Mesendoderm (in vitro differentiated cells): ENCODE measurements around the gene HDAC7.

Experiments
- DNase-seq: peaks from one replicate; pipeline ENCODE4 v3.0.0; 2013
- H2AK5ac ChIP-seq: 2 replicates; pipeline ENCODE4 v1.6.1; 2013; ENCODE audit warnings: low read length, inconsistent platforms
- H2BK120ac ChIP-seq: 2 replicates; pipeline ENCODE4 v1.6.1; 2013; ENCODE audit warnings: low read depth, mild to moderate bottlenecking, low read length, moderate library complexity, mixed read lengths
- H2BK15ac ChIP-seq: replicated peaks from 2 replicates; pipeline ENCODE4 v1.6.1; 2013; ENCODE audit warnings: low read depth, mild to moderate bottlenecking, moderate library complexity
- H2BK5ac ChIP-seq: 2 replicates; pipeline ENCODE4 v1.6.1; 2013; ENCODE audit warnings: low read length, inconsistent platforms
- H3K18ac ChIP-seq: 2 replicates; pipeline ENCODE4 v1.6.1; 2013; ENCODE audit warnings: mild to moderate bottlenecking, low read length, mixed read lengths
- H3K23ac ChIP-seq: one replicate; pipeline ENCODE4 v1.6.1; 2013; ENCODE audit warnings: low read length
- H3K27ac ChIP-seq: 2 replicates; pipeline ENCODE4 v1.5.1; 2013; ENCODE audit warnings: low read depth, mild to moderate bottlenecking, inconsistent platforms, low read length, moderate library complexity
- H3K27me3 ChIP-seq: 2 replicates; pipeline ENCODE4 v1.6.1; 2013; ENCODE audit warnings: low read length, control low read depth, mild to moderate bottlenecking, inconsistent platforms; ENCODE audit not compliant: insufficient read depth, poor library complexity
- H3K36me3 ChIP-seq: 2 replicates; pipeline ENCODE4 v1.6.1; 2013; ENCODE audit warnings: low read length, inconsistent platforms; ENCODE audit not compliant: control insufficient read depth, insufficient read depth
- H3K4ac ChIP-seq: one replicate; pipeline ENCODE4 v1.6.1; 2013; ENCODE audit warnings: low read depth, mild to moderate bottlenecking, low read length, moderate library complexity
- H3K4me1 ChIP-seq: 2 replicates; pipeline ENCODE4 v1.6.1; 2013; ENCODE audit warnings: low read depth, low read length, inconsistent platforms; ENCODE audit not compliant: control insufficient read depth
- H3K4me2 ChIP-seq: 2 replicates; pipeline ENCODE4 v1.6.1; 2013; ENCODE audit warnings: low read length
- H3K4me3 ChIP-seq: 2 replicates; pipeline ENCODE4 v1.5.1; 2013; ENCODE audit warnings: mild to moderate bottlenecking, low read length
- H3K56ac ChIP-seq: one replicate; pipeline ENCODE4 v1.6.1; 2013; ENCODE audit warnings: low read length
- H3K79me1 ChIP-seq: 2 replicates; pipeline ENCODE4 v1.6.1; 2013; ENCODE audit warnings: low read length, inconsistent platforms
- H3K79me2 ChIP-seq: 2 replicates; pipeline ENCODE4 v1.6.1; 2013; ENCODE audit warnings: mild to moderate bottlenecking, low read length; ENCODE audit not compliant: control insufficient read depth, insufficient read depth
- H3K9ac ChIP-seq: 2 replicates; pipeline ENCODE4 v1.6.1; 2013; ENCODE audit warnings: low read length, inconsistent platforms
- H4K5ac ChIP-seq: one replicate; pipeline ENCODE4 v1.6.1; 2013; ENCODE audit warnings: low read length
- H4K8ac ChIP-seq: one replicate; pipeline ENCODE4 v1.6.1; 2013; ENCODE audit warnings: low read depth, mild to moderate bottlenecking, control low read depth, low read length, moderate library complexity
- WGBS: extraction: QIAGEN DNeasy Blood & Tissue Kit; methylation state at CpG from one replicate; pipeline ENCODE4 v1.1.7; 2013; ENCODE audit warnings: low lambda C conversion rate, missing lambda C conversion rate; ENCODE audit not compliant: insufficient coverage; ENCODE audit errors: extremely low coverage; 5-methylcytosine and 5-hydroxymethylcytosine counted together

Gene HDAC7

GRCh38 chr12:47837190-47838171 is 17.8 kb upstream of the HDAC7 start:
- Histone ChIP-seq H2BK120ac (no peak overlapping the region), H2BK5ac (no peak overlapping the region), H2BK15ac (no peak overlapping the region), H3K4me2 (no peak overlapping the region), H3K79me1 (no peaks in the 10 kb centered on the region), H3K56ac (peak overlapping the region; percentile 57), H4K5ac (no peak overlapping the region), H3K9ac (no peak overlapping the region), H3K18ac (no peak overlapping the region), H3K23ac (no peak overlapping the region), H3K27ac (no peak overlapping the region), H3K79me2 (no peaks in the 10 kb centered on the region), H3K36me3 (no peaks in the 10 kb centered on the region), H4K8ac (no peak overlapping the region), H3K4ac (no peak overlapping the region), H3K4me1 (peaks cover 8% of the 10 kb centered on the region), H2AK5ac (no peak overlapping the region), H3K27me3 (no peaks in the 10 kb centered on the region), H3K4me3 (no peak overlapping the region)
- peak; percentile 81 for DNase-seq
- no CpG with 5 or more reads among the region's 13 CpGs for WGBS

GRCh38 chr12:47835831-47836155 is 16.1 kb upstream of the HDAC7 start:
- Histone ChIP-seq H3K4me2 (no peak overlapping the region), H4K8ac (no peak overlapping the region), H3K18ac (no peak overlapping the region), H3K36me3 (no peaks in the 10 kb centered on the region), H3K4me3 (no peak overlapping the region), H3K4me1 (peaks cover 8% of the 10 kb centered on the region), H3K4ac (no peak overlapping the region), H2BK120ac (no peak overlapping the region), H2BK15ac (no peak overlapping the region), H3K27ac (no peak overlapping the region), H3K23ac (no peak overlapping the region), H3K79me2 (no peaks in the 10 kb centered on the region), H3K79me1 (no peaks in the 10 kb centered on the region), H2AK5ac (no peak overlapping the region), H2BK5ac (no peak overlapping the region), H3K56ac (no peak overlapping the region), H3K9ac (no peak overlapping the region), H3K27me3 (no peaks in the 10 kb centered on the region), H4K5ac (no peak overlapping the region)
- no CpG with 5 or more reads among the region's 3 CpGs for WGBS
- no peak for DNase-seq

- H2AK5ac ChIP-seq: no peak overlapping the region
- no peak overlapping the region for H3K23ac ChIP-seq
- no peak overlapping the region for H3K4me2 ChIP-seq
- H3K27ac ChIP-seq: no peak overlapping the region
- no peak overlapping the region for H3K18ac ChIP-seq
- no peak overlapping the region for H2BK5ac ChIP-seq
- H3K4me1 ChIP-seq: peaks cover 8% of the 10 kb centered on the region
- no peak overlapping the region for H4K8ac ChIP-seq
- H3K56ac ChIP-seq: no peak overlapping the region
- H3K4me3 ChIP-seq: no peak overlapping the region
- H3K9ac ChIP-seq: no peak overlapping the region
- H2BK15ac ChIP-seq: no peak overlapping the region
- no peaks in the 10 kb centered on the region for H3K27me3 ChIP-seq
- WGBS: no CpG with 5 or more reads among the region's 12 CpGs
- H3K36me3 ChIP-seq: no peaks in the 10 kb centered on the region
- H3K4ac ChIP-seq: no peak overlapping the region
- H3K79me2 ChIP-seq: no peaks in the 10 kb centered on the region
- H4K5ac ChIP-seq: no peak overlapping the region
- no peak overlapping the region for H2BK120ac ChIP-seq
- DNase-seq: no peak
- no peaks in the 10 kb centered on the region for H3K79me1 ChIP-seq
Observed at GRCh38 chr12:47835006-47835830, 15.5 kb upstream of the HDAC7 start.

- H3K27ac ChIP-seq: no peak overlapping the region
- H3K56ac ChIP-seq: no peak overlapping the region
- no peak overlapping the region for H3K4me2 ChIP-seq
- H3K79me2 ChIP-seq: no peaks in the 10 kb centered on the region
- no peak overlapping the region for H2BK120ac ChIP-seq
- H3K9ac ChIP-seq: no peak overlapping the region
- no peaks in the 10 kb centered on the region for H3K36me3 ChIP-seq
- no peak overlapping the region for H3K4ac ChIP-seq
- no peak overlapping the region for H3K23ac ChIP-seq
- H2BK5ac ChIP-seq: no peak overlapping the region
- no peak overlapping the region for H3K18ac ChIP-seq
- peaks cover 8% of the 10 kb centered on the region for H3K4me1 ChIP-seq
- H3K27me3 ChIP-seq: no peaks in the 10 kb centered on the region
- no peak overlapping the region for H4K8ac ChIP-seq
- no peak for DNase-seq
- WGBS: no CpG with 5 or more reads among the region's 8 CpGs
- no peaks in the 10 kb centered on the region for H3K79me1 ChIP-seq
- H4K5ac ChIP-seq: no peak overlapping the region
- H3K4me3 ChIP-seq: no peak overlapping the region
- H2BK15ac ChIP-seq: no peak overlapping the region
- H2AK5ac ChIP-seq: no peak overlapping the region
Observed at GRCh38 chr12:47834199-47834903, 14.6 kb upstream of the HDAC7 start.

GRCh38 chr12:47833591-47834012 is 13.9 kb upstream of the HDAC7 start:
- Histone ChIP-seq H3K4me1 (peaks cover 11% of the 10 kb centered on the region), H3K79me2 (no peaks in the 10 kb centered on the region), H3K4ac (no peak overlapping the region), H3K27ac (no peak overlapping the region), H4K8ac (no peak overlapping the region), H3K36me3 (no peaks in the 10 kb centered on the region), H3K56ac (peak overlapping the region; percentile 17), H3K79me1 (no peaks in the 10 kb centered on the region), H3K9ac (no peak overlapping the region), H2BK15ac (no peak overlapping the region), H2BK120ac (no peak overlapping the region), H3K27me3 (no peaks in the 10 kb centered on the region), H2BK5ac (no peak overlapping the region), H3K4me3 (no peak overlapping the region), H3K4me2 (no peak overlapping the region), H4K5ac (no peak overlapping the region), H3K18ac (no peak overlapping the region), H2AK5ac (no peak overlapping the region), H3K23ac (no peak overlapping the region)
- no CpG with 5 or more reads among the region's 12 CpGs for WGBS
- DNase-seq: no peak
